Activated CD4-positive, alpha-beta T cell treated with anti-CD3 and anti-CD28 coated beads for 36 hours (primary cell): ENCODE data around the gene OR5A2. TPM values are rescaled to one million over a fixed set of nuclear protein-coding genes. Genes with fewer than 3 reads are reported as not detected.

Experiments used
- ATAC-seq: fragments of 200-7000 bp; cut with Tn5 transposase; one replicate; pipeline ENCODE4 v1.10.0; 2021; ENCODE audit warnings: mild to moderate bottlenecking, moderate library complexity
- CTCF ChIA-PET: fragments of 350-600 bp; sonication (Branson Sonifier 250); formaldehyde crosslinking; loops from one replicate; lab custom pipeline; 2021; ENCODE audit warnings: antibody characterized with exemption; lab: Charles Lee
- POLR2A ChIA-PET: fragments of 350-600 bp; sonication (Branson Sonifier 250); formaldehyde crosslinking; loops from one replicate; lab custom pipeline; 2021; ENCODE audit warnings: antibody characterized with exemption, inconsistent platforms; lab: Charles Lee
- DNase-seq: peaks from one replicate; pipeline ENCODE4 v3.0.0-alpha.2; 2020
- H3K27ac Mint-ChIP-seq: one replicate; pipeline ENCODE4 v1.8.0; 2021; ENCODE audit warnings: mixed read lengths
- H3K27me3 Mint-ChIP-seq: one replicate; pipeline ENCODE4 v1.8.0; 2021; ENCODE audit warnings: mixed read lengths
- H3K36me3 Mint-ChIP-seq: one replicate; pipeline ENCODE4 v1.8.0; 2021; ENCODE audit warnings: low read depth, mixed read lengths
- H3K4me1 Mint-ChIP-seq: one replicate; pipeline ENCODE4 v1.8.0; 2021; ENCODE audit warnings: mixed read lengths
- H3K4me3 Mint-ChIP-seq: one replicate; pipeline ENCODE4 v1.8.0; 2021; ENCODE audit warnings: mild to moderate bottlenecking, moderate library complexity, mixed read lengths
- H3K9me3 Mint-ChIP-seq: one replicate; pipeline ENCODE4 v1.8.0; 2021; ENCODE audit warnings: low read depth, mixed read lengths
- intact Hi-C, 2 experiments: fragments of 100-400 bp; cut with DNase I in 1 of 2; cut with micrococcal nuclease in 1 of 2; formaldehyde crosslinking; loops; one replicate each; pipeline versions ENCODE4 v1.14.2 to v1.15.1; 2022 to 2024; cut with DNase I, micrococcal nuclease
- total RNA-seq, 2 experiments: library from RNA; stranded (reverse); gene quantifications; one replicate each; pipeline ENCODE4 v1.2.3, GENCODE V29; 2021

The OR5A2 gene
- total RNA-seq, 2 experiments from 2014 or later: not detected

- no peak overlapping the region for H3K4me3 Mint-ChIP-seq
- ATAC-seq: no peak
- H3K36me3 Mint-ChIP-seq: no peaks in the 10 kb centered on the region
- H3K27ac Mint-ChIP-seq: no peak overlapping the region
- ChIA-PET CTCF (no interaction called here), POLR2A (no interaction called here)
- H3K4me1 Mint-ChIP-seq: no peaks in the 10 kb centered on the region
- peaks cover 2% of the 10 kb centered on the region for H3K27me3 Mint-ChIP-seq
- intact Hi-C loops: no loop called here
- no peaks in the 10 kb centered on the region for H3K9me3 Mint-ChIP-seq
- DNase-seq: no peak
Observed at GRCh38 chr11:59427068-59427382, 812 bp upstream of the OR5A2 start.

GRCh38 chr11:59425131-59425530 is 1.1 kb downstream of the OR5A2 start:
- ChIA-PET CTCF (interaction anchor here (0.7 to 1.2 kb wide), 2 partner anchors 253 to 482 kb away, joined by 3 to 4 read pairs; partner anchors contain the start of gene DTX4), POLR2A (no interaction called here)
- Mint-ChIP-seq H3K27ac (no peak overlapping the region), H3K4me3 (no peak overlapping the region), H3K4me1 (no peaks in the 10 kb centered on the region), H3K36me3 (no peaks in the 10 kb centered on the region), H3K9me3 (no peaks in the 10 kb centered on the region), H3K27me3 (peaks cover 2% of the 10 kb centered on the region)
- no peak for DNase-seq
- ATAC-seq: no peak
- intact Hi-C loops: no loop called here

- no peaks in the 10 kb centered on the region for H3K36me3 Mint-ChIP-seq
- H3K27ac Mint-ChIP-seq: no peak overlapping the region
- H3K4me1 Mint-ChIP-seq: no peaks in the 10 kb centered on the region
- CTCF ChIA-PET: no interaction called here
- H3K4me3 Mint-ChIP-seq: no peak overlapping the region
- ATAC-seq (no peak), DNase-seq (no peak)
- peaks cover under 1% of the 10 kb centered on the region for H3K27me3 Mint-ChIP-seq
- intact Hi-C loops: no loop called here
- no peaks in the 10 kb centered on the region for H3K9me3 Mint-ChIP-seq
- POLR2A ChIA-PET: no interaction called here
Observed at GRCh38 chr11:59423835-59424234, 2.4 kb downstream of the OR5A2 start.

DNA sequence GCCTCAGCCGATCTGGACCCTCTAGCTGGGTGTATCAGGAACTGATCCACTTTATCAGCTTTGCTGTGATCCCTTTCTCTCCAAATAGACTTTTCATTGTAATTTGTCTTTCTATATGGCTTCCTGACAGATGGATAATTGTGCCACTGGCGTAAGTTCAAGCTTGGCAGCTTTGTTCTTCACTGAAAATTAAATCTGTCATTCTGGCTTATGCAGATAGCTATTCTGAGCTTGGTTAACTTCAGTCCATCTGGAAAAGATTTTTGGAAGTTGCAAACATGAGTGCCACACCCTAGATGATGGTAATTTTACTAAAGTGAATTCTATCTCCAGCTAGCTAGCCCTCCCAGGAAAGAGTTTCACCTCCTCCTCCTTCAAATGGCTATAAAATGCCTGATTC is 8.1 kb downstream of the OR5A2 start:
- Mint-ChIP-seq H3K36me3 (no peaks in the 10 kb centered on the region), H3K9me3 (no peaks in the 10 kb centered on the region), H3K4me3 (no peak overlapping the region), H3K27me3 (peaks cover 16% of the 10 kb centered on the region), H3K4me1 (peaks cover 8% of the 10 kb centered on the region), H3K27ac (no peak overlapping the region)
- intact Hi-C loops: loop anchor here in 1 of 2 experiments (5.0 kb wide), 1 partner anchor 51 kb away; no protein-coding TSS in a partner anchor
- CTCF ChIA-PET: interaction anchor here (1.6 to 2.1 kb wide), 2 partner anchors 11 to 17 kb away, joined by 7 to 9 read pairs; partner anchors contain the start of gene OR5A1
- POLR2A ChIA-PET: no interaction called here
- DNase-seq: no peak
- ATAC-seq: no peak

GRCh38 chr11:59417023-59417422 is 9.2 kb downstream of the OR5A2 start:
- Mint-ChIP-seq H3K9me3 (no peaks in the 10 kb centered on the region), H3K27me3 (peaks cover 18% of the 10 kb centered on the region), H3K36me3 (no peaks in the 10 kb centered on the region), H3K27ac (no peak overlapping the region), H3K4me1 (peaks cover 8% of the 10 kb centered on the region), H3K4me3 (no peak overlapping the region)
- intact Hi-C loops: loop anchor here in 1 of 2 experiments (5.0 kb wide), 1 partner anchor 50 kb away; no protein-coding TSS in a partner anchor
- ATAC-seq (no peak), DNase-seq (no peak)
- ChIA-PET POLR2A (no interaction called here), CTCF (interaction anchor here (1.0 to 2.1 kb wide), 3 partner anchors 12 to 20 kb away, joined by 3 to 9 read pairs (median 7); partner anchors contain the start of gene OR5A1)

- H3K4me3 Mint-ChIP-seq: no peak overlapping the region
- peaks cover 18% of the 10 kb centered on the region for H3K27me3 Mint-ChIP-seq
- no peaks in the 10 kb centered on the region for H3K36me3 Mint-ChIP-seq
- no peak for ATAC-seq
- ChIA-PET CTCF (no interaction called here), POLR2A (no interaction called here)
- no peak for DNase-seq
- peaks cover 8% of the 10 kb centered on the region for H3K4me1 Mint-ChIP-seq
- no peaks in the 10 kb centered on the region for H3K9me3 Mint-ChIP-seq
- no peak overlapping the region for H3K27ac Mint-ChIP-seq
- intact Hi-C loops: loop anchor here in 1 of 2 experiments (5.0 kb wide), 1 partner anchor 49 kb away; no protein-coding TSS in a partner anchor
Observed at GRCh38 chr11:59416613-59417012, 9.6 kb downstream of the OR5A2 start.

DNA sequence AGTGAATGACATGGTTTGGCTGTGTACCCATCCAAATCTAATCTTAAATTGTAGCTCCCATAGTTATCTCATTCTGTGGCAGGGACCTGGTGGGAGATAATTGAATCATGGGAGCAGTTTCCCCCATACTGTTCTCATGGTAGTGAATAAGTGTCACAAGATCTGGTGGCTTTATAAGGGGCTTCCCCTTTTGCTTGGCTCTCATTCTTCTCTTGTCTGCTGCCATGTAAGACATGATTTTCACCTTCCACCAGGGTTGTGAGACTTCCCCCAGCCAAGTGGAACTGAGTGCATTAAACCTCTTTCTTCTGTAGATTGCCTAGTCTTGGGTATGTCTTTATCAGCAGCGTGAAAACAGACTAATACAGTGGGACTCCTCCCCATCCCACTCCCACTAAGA is 11.1 kb downstream of the OR5A2 start:
- Mint-ChIP-seq H3K4me1 (peaks cover 8% of the 10 kb centered on the region), H3K4me3 (no peak overlapping the region), H3K36me3 (no peaks in the 10 kb centered on the region), H3K9me3 (peaks cover 3% of the 10 kb centered on the region), H3K27me3 (peaks cover 18% of the 10 kb centered on the region), H3K27ac (no peak overlapping the region)
- ATAC-seq (no peak), DNase-seq (no peak)
- POLR2A ChIA-PET: no interaction called here
- intact Hi-C loops: loop anchor here in 1 of 2 experiments (5.0 kb wide), 1 partner anchor 48 kb away; no protein-coding TSS in a partner anchor
- CTCF ChIA-PET: interaction anchor here (0.8 to 1.4 kb wide), 3 partner anchors 16 to 129 kb away, joined by 3 to 5 read pairs (median 4); no protein-coding TSS in a partner anchor

GRCh38 chr11:59413646-59414045 is 12.6 kb downstream of the OR5A2 start:
- Mint-ChIP-seq H3K27me3 (peaks cover 16% of the 10 kb centered on the region), H3K36me3 (no peaks in the 10 kb centered on the region), H3K27ac (no peak overlapping the region), H3K4me1 (peaks cover 8% of the 10 kb centered on the region), H3K9me3 (peaks cover 4% of the 10 kb centered on the region), H3K4me3 (no peak overlapping the region)
- DNase-seq (no peak), ATAC-seq (no peak)
- intact Hi-C loops: no loop called here
- CTCF ChIA-PET: interaction anchor here (0.7 kb wide), 1 partner anchor 355 kb away, joined by 3 read pairs; no protein-coding TSS in a partner anchor
- POLR2A ChIA-PET: no interaction called here

GRCh38 chr11:59403546-59403945 is 22.7 kb downstream of the OR5A2 start:
- no peak overlapping the region for H3K4me3 Mint-ChIP-seq
- H3K36me3 Mint-ChIP-seq: no peaks in the 10 kb centered on the region
- ChIA-PET CTCF (no interaction called here), POLR2A (no interaction called here)
- DNase-seq (no peak), ATAC-seq (no peak)
- peaks cover 5% of the 10 kb centered on the region for H3K9me3 Mint-ChIP-seq
- H3K4me1 Mint-ChIP-seq: no peaks in the 10 kb centered on the region
- H3K27ac Mint-ChIP-seq: no peak overlapping the region
- intact Hi-C loops: no loop called here
- H3K27me3 Mint-ChIP-seq: peaks cover 4% of the 10 kb centered on the region

- no peaks in the 10 kb centered on the region for H3K36me3 Mint-ChIP-seq
- ATAC-seq (no peak), DNase-seq (no peak)
- no peak overlapping the region for H3K27ac Mint-ChIP-seq
- peaks cover 4% of the 10 kb centered on the region for H3K27me3 Mint-ChIP-seq
- H3K4me1 Mint-ChIP-seq: no peaks in the 10 kb centered on the region
- POLR2A ChIA-PET: no interaction called here
- peaks cover 5% of the 10 kb centered on the region for H3K9me3 Mint-ChIP-seq
- intact Hi-C loops: no loop called here
- CTCF ChIA-PET: interaction anchor here (1.5 kb wide), 1 partner anchor 11 kb away, joined by 5 read pairs; no protein-coding TSS in a partner anchor
- no peak overlapping the region for H3K4me3 Mint-ChIP-seq
Observed at GRCh38 chr11:59401262-59401552, 25.0 kb downstream of the OR5A2 start.

DNA sequence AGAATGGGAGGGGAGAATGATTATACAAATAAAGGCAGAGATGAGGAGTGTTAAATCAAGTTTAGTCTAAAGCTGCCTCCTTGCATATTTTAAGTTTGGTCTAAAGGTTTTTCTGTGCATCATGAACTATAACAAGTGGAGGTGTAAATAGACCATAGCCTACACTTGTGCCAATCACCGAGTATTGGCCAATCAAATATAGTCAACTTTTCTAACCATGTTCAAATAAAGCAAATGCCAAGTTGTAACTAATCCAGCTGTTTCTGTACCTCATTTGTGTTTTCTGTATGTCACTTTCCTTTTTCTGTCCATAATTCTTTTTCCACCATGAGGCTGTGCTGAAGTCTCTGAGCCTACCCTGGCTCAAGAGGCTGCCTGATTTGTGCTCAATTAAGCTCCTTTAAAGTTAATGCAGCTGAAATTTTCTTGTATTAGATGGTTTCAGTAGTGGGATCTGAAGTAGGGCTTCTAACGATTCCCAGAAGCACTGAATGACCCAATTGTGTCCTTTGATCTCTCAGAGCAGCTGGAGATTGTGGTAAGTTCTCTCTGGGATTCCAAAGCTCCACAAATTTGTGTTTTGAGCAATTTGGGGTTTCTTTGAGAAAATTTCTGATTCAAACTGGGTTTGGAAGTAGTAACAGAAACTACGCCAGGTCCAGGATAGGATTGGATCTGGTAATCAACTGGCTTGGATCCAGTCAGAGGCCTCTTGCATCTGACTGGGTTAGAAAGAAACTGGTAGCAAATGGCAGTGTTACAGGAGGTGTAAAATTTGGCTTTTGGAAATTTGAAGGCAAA is 25.6 kb downstream of the OR5A2 start:
- H3K27ac Mint-ChIP-seq: no peak overlapping the region
- H3K9me3 Mint-ChIP-seq: peaks cover 5% of the 10 kb centered on the region
- peaks cover 4% of the 10 kb centered on the region for H3K27me3 Mint-ChIP-seq
- H3K36me3 Mint-ChIP-seq: no peaks in the 10 kb centered on the region
- POLR2A ChIA-PET: no interaction called here
- no peak for DNase-seq
- no peak overlapping the region for H3K4me3 Mint-ChIP-seq
- no peak for ATAC-seq
- intact Hi-C loops: no loop called here
- CTCF ChIA-PET: interaction anchor here (0.9 to 1.0 kb wide), 2 partner anchors 37 to 39 kb away, joined by 3 to 4 read pairs; no protein-coding TSS in a partner anchor
- H3K4me1 Mint-ChIP-seq: no peaks in the 10 kb centered on the region

GRCh38 chr11:59394186-59394585 is 32.0 kb downstream of the OR5A2 start:
- no peaks in the 10 kb centered on the region for H3K4me1 Mint-ChIP-seq
- H3K9me3 Mint-ChIP-seq: no peaks in the 10 kb centered on the region
- no peaks in the 10 kb centered on the region for H3K36me3 Mint-ChIP-seq
- no peak overlapping the region for H3K27ac Mint-ChIP-seq
- DNase-seq: no peak
- no peak for ATAC-seq
- POLR2A ChIA-PET: no interaction called here
- H3K27me3 Mint-ChIP-seq: peaks cover 1% of the 10 kb centered on the region
- intact Hi-C loops: no loop called here
- no peak overlapping the region for H3K4me3 Mint-ChIP-seq
- CTCF ChIA-PET: no interaction called here
